ENCODE results near the gene CCDC17.
"Not testable (repeated sequence)": the region's sequence is repeated elsewhere in the genome, so short reads cannot be mapped to it uniquely, and the experiment has no call there.

CCDC17 gene

GRCh38 chr1:45612941-45613579 is 10.8 kb downstream of the CCDC17 start:
- DNase-seq, result no peak
- no peak for TF ChIP-seq POLR2A (IDR thresholded peaks at IDR 0.05; ENCODE audit: low read length)
- TF ChIP-seq GATA1 (IDR thresholded peaks at IDR 0.05; ENCODE audit: low read depth, low read length), result no peak

- TF ChIP-seq GATA1 (IDR thresholded peaks at IDR 0.05; ENCODE audit: low read depth, low read length) (no peak), POLR2A (IDR thresholded peaks at IDR 0.05; ENCODE audit: low read length) (no peak)
These were observed 13.1 kb downstream of the CCDC17 start for GRCh38 chr1:45610589-45611226.

GRCh38 chr1:45608175-45609156 is 15.4 kb downstream of the CCDC17 start:
- DNase-seq, result no peak
- no peak for TF ChIP-seq POLR2A (IDR thresholded peaks at IDR 0.05; ENCODE audit: low read length)
- no peak for TF ChIP-seq GATA1 (IDR thresholded peaks at IDR 0.05; ENCODE audit: low read depth, low read length)

More at GRCh38 chr1:45610589-45611226, 13.1 kb downstream of the CCDC17 start:
- no peak for DNase-seq

- TF ChIP-seq GATA1 (IDR thresholded peaks at IDR 0.05; ENCODE audit: low read depth, low read length) (no peak), POLR2A (IDR thresholded peaks at IDR 0.05; ENCODE audit: low read length) (no peak)
- DNase-seq, result no peak
These were observed 16.3 kb downstream of the CCDC17 start for GRCh38 chr1:45607404-45608074.

- no peak for TF ChIP-seq GATA1 (IDR thresholded peaks at IDR 0.05; ENCODE audit: low read depth, low read length)
- DNase-seq, result no peak
These were observed 19.6 kb downstream of the CCDC17 start for GRCh38 chr1:45604239-45604638.

GRCh38 chr1:45596765-45597164 is 27.1 kb downstream of the CCDC17 start:
- not testable (repeated sequence) for DNase-seq

- TF ChIP-seq POLR2A (IDR thresholded peaks at IDR 0.05; ENCODE audit: low read length) (no peak), GATA1 (IDR thresholded peaks at IDR 0.05; ENCODE audit: low read depth, low read length) (no peak)
These were observed 29.4 kb downstream of the CCDC17 start for GRCh38 chr1:45594412-45594811.

GRCh38 chr1:45589861-45590260 is 34.0 kb downstream of the CCDC17 start:
- TF ChIP-seq GATA1 (IDR thresholded peaks at IDR 0.05; ENCODE audit: low read depth, low read length) (no peak), POLR2A (IDR thresholded peaks at IDR 0.05; ENCODE audit: low read length) (no peak)
- DNase-seq, result no peak

More at GRCh38 chr1:45594412-45594811, 29.4 kb downstream of the CCDC17 start:
- DNase-seq, result no peak

- DNase-seq, result no peak
- no peak for TF ChIP-seq POLR2A (IDR thresholded peaks at IDR 0.05; ENCODE audit: low read length)
- TF ChIP-seq GATA1 (IDR thresholded peaks at IDR 0.05; ENCODE audit: low read depth, low read length), result no peak
These were observed 37.1 kb downstream of the CCDC17 start for GRCh38 chr1:45586769-45587168.

GRCh38 chr1:45585496-45586075 is 38.3 kb downstream of the CCDC17 start:
- no peak for TF ChIP-seq GATA1 (IDR thresholded peaks at IDR 0.05; ENCODE audit: low read depth, low read length)
- TF ChIP-seq POLR2A (IDR thresholded peaks at IDR 0.05; ENCODE audit: low read length), result no peak
- peak; percentile 38 to 48 for DNase-seq

GRCh38 chr1:45585110-45585426 is 38.8 kb downstream of the CCDC17 start:
- no peak for DNase-seq
- TF ChIP-seq GATA1 (IDR thresholded peaks at IDR 0.05; ENCODE audit: low read depth, low read length) (no peak), POLR2A (IDR thresholded peaks at IDR 0.05; ENCODE audit: low read length) (no peak)

- peak; percentile 93 for DNase-seq
These were observed 39.3 kb downstream of the CCDC17 start for GRCh38 chr1:45584351-45585109.

More at GRCh38 chr1:45584351-45585109, 39.3 kb downstream of the CCDC17 start:
- TF ChIP-seq POLR2A (IDR thresholded peaks at IDR 0.05; ENCODE audit: low read length), result no peak
